H1 (cell line): ENCODE measurements around the gene RBM27. TPM values are rescaled to one million over a fixed set of nuclear protein-coding genes. Genes with fewer than 3 reads are reported as not detected.

Experiments
- CHD2 ChIP-seq: IDR thresholded peaks from 2 replicates; pipeline ENCODE4 v1.6.1; 2012; ENCODE audit warnings: low read length, improper control_type of control experiment
- polyA plus RNA-seq, 7 experiments: library from polyadenylated mRNA; depleted of rRNA in 3 of 7; stranded (reverse) in 5 of 7; unstranded in 2 of 7; fragments of >200 nt in 5 of 7; fragments of 200-250 nt in 2 of 7; gene quantifications; 1 replicate in 5 of 7; 2 replicates in 1 of 7; 4 replicates in 1 of 7; pipeline versions ENCODE4 v1.2.1 to v1.2.3, GENCODE V29; 2011 to 2013; ENCODE audit warnings: missing spikeins in 2 of 7, mixed read lengths in 2 of 7
- total RNA-seq: library from RNA; stranded (reverse); fragmentation: NEBNext Ultra II Directional; extraction: Animal tissue kit (Norgen Biotek cat#: 25700); gene quantifications from 2 replicates; pipeline ENCODE4 v1.2.1, GENCODE V29; 2021

RBM27 gene
- total and polyA plus RNA-seq, 2 of the 8 experiments (the other 6 are each of a cell fraction or from before 2014, with no cell fraction given), result 13.1 to 42.9 TPM

GRCh38 chr5:146158255-146158654 is 45.1 kb upstream of the RBM27 start (continued):
- TF ChIP-seq CHD2, result no peak
